ENCODE measurements around the gene KCNQ1OT1.

KCNQ1OT1 gene

GRCh38 chr11:2690596-2691354 is 9.0 kb downstream of the KCNQ1OT1 start:
- no peak overlapping the region for H3K27ac ChIP-seq (ENCODE audit: low read length)
- TF ChIP-seq EZH2phosphoT487 (IDR thresholded peaks at IDR 0.05; ENCODE audit: low read depth): no peak
- TF ChIP-seq CTCF (IDR thresholded peaks at IDR 0.05; ENCODE audit: low read depth, low read length): no peak
- no peaks in the 10 kb centered on the region for H3K9me3 ChIP-seq (ENCODE audit: insufficient read depth, low read length)
- H4K20me1 ChIP-seq (ENCODE audit: insufficient read depth, low read length): peaks cover 99% of the 10 kb centered on the region
- H3K4me2 ChIP-seq (ENCODE audit: low read length): no peak overlapping the region
- H3K79me2 ChIP-seq (ENCODE audit: low read length): peaks cover 82% of the 10 kb centered on the region
- no peaks in the 10 kb centered on the region for H3K36me3 ChIP-seq (replicated peaks; ENCODE audit: low read depth, low read length)
- H3K9ac ChIP-seq (ENCODE audit: low read length): no peak overlapping the region
- H3K4me3 ChIP-seq (ENCODE audit: low read length): no peak overlapping the region
- no peak overlapping the region for H2AFZ ChIP-seq (ENCODE audit: low read depth, low read length)
- no peaks in the 10 kb centered on the region for H3K4me1 ChIP-seq (ENCODE audit: low read length)
- H3K27me3 ChIP-seq (ENCODE audit: low read depth, low read length): no peaks in the 10 kb centered on the region

GRCh38 chr11:2689651-2690575 is 9.9 kb downstream of the KCNQ1OT1 start:
- Histone ChIP-seq H3K79me2 (ENCODE audit: low read length) (peaks cover 74% of the 10 kb centered on the region), H2AFZ (ENCODE audit: low read depth, low read length) (no peak overlapping the region), H3K4me1 (ENCODE audit: low read length) (no peaks in the 10 kb centered on the region), H3K4me2 (ENCODE audit: low read length) (no peak overlapping the region), H3K9ac (ENCODE audit: low read length) (no peak overlapping the region), H4K20me1 (ENCODE audit: insufficient read depth, low read length) (peaks cover 99% of the 10 kb centered on the region), H3K4me3 (ENCODE audit: low read length) (no peak overlapping the region), H3K9me3 (ENCODE audit: insufficient read depth, low read length) (no peaks in the 10 kb centered on the region), H3K36me3 (replicated peaks; ENCODE audit: low read depth, low read length) (no peaks in the 10 kb centered on the region), H3K27ac (ENCODE audit: low read length) (no peak overlapping the region), H3K27me3 (ENCODE audit: low read depth, low read length) (no peaks in the 10 kb centered on the region)
- TF ChIP-seq CTCF (IDR thresholded peaks at IDR 0.05; ENCODE audit: low read depth, low read length) (no peak), EZH2phosphoT487 (IDR thresholded peaks at IDR 0.05; ENCODE audit: low read depth) (no peak)

GRCh38 chr11:2688381-2689231 is 11.2 kb downstream of the KCNQ1OT1 start:
- TF ChIP-seq CTCF (IDR thresholded peaks at IDR 0.05; ENCODE audit: low read depth, low read length) (no peak), EZH2phosphoT487 (IDR thresholded peaks at IDR 0.05; ENCODE audit: low read depth) (no peak)
- Histone ChIP-seq H2AFZ (ENCODE audit: low read depth, low read length) (no peak overlapping the region), H3K4me2 (ENCODE audit: low read length) (no peak overlapping the region), H3K9ac (ENCODE audit: low read length) (no peak overlapping the region), H3K79me2 (ENCODE audit: low read length) (peaks cover 61% of the 10 kb centered on the region), H3K36me3 (replicated peaks; ENCODE audit: low read depth, low read length) (peaks cover 3% of the 10 kb centered on the region), H3K27ac (ENCODE audit: low read length) (no peak overlapping the region), H3K27me3 (ENCODE audit: low read depth, low read length) (no peaks in the 10 kb centered on the region), H3K4me3 (ENCODE audit: low read length) (no peak overlapping the region), H4K20me1 (ENCODE audit: insufficient read depth, low read length) (peaks cover 99% of the 10 kb centered on the region), H3K4me1 (ENCODE audit: low read length) (peaks cover 5% of the 10 kb centered on the region), H3K9me3 (ENCODE audit: insufficient read depth, low read length) (no peaks in the 10 kb centered on the region)

Measured in OCI-LY3 (cell line).